Measurements from ENCODE around the gene PPP6R1. TPM values are rescaled to one million over a fixed set of nuclear protein-coding genes. Genes with fewer than 3 reads are reported as not detected.

PPP6R1 gene
- total RNA-seq, 4 donors from 2014 or later, result 5.6 to 70.4 (median 16.3) TPM

- peak overlapping the region in 1 of 2 donors; percentile 21 for H3K4me3 ChIP-seq
- TF ChIP-seq, protein P1, sequence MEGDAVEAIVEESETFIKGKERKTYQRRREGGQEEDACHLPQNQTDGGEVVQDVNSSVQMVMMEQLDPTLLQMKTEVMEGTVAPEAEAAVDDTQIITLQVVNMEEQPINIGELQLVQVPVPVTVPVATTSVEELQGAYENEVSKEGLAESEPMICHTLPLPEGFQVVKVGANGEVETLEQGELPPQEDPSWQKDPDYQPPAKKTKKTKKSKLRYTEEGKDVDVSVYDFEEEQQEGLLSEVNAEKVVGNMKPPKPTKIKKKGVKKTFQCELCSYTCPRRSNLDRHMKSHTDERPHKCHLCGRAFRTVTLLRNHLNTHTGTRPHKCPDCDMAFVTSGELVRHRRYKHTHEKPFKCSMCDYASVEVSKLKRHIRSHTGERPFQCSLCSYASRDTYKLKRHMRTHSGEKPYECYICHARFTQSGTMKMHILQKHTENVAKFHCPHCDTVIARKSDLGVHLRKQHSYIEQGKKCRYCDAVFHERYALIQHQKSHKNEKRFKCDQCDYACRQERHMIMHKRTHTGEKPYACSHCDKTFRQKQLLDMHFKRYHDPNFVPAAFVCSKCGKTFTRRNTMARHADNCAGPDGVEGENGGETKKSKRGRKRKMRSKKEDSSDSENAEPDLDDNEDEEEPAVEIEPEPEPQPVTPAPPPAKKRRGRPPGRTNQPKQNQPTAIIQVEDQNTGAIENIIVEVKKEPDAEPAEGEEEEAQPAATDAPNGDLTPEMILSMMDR (IDR thresholded peaks at IDR 0.05), result peak; percentile 93 to 99 (median 97)
- peak; percentile 8 to 16 for TF ChIP-seq POLR2A (IDR thresholded peaks at IDR 0.05)
- H3K27me3 ChIP-seq, result no peaks in the 10 kb centered on the region
- peak overlapping the region in 1 of 2 donors; percentile 40 for H3K27ac ChIP-seq
- intact Hi-C loops (cut with DNase I; ENCODE audit: low total_unique reads), result loop anchor here (5.0 kb wide), 1 partner anchor 81 kb away; the partner anchor contains the start of gene TMEM238
- H3K4me1 ChIP-seq, result peaks cover 0 to 5% of the 10 kb centered on the region in 2 donors
- no peaks in the 10 kb centered on the region for H3K36me3 ChIP-seq
- H3K9me3 ChIP-seq, result no peaks in the 10 kb centered on the region
- DNase-seq, result peak; percentile 85 to 88
These were observed 42.9 kb upstream of the PPP6R1 start for GRCh38 chr19:55301459-55302317.

GRCh38 chr19:55300886-55301458 lies 42.2 kb upstream of the PPP6R1 start:
- H3K4me3 ChIP-seq, result peak overlapping the region in 1 of 2 donors; percentile 21
- no peak for TF ChIP-seq POLR2A (IDR thresholded peaks at IDR 0.05)
- TF ChIP-seq, protein P1 (IDR thresholded peaks at IDR 0.05), result no peak
- DNase-seq, result no peak
- no peak overlapping the region for H3K27ac ChIP-seq
- no peaks in the 10 kb centered on the region for H3K9me3 ChIP-seq
- H3K4me1 ChIP-seq, result peaks cover 0 to 5% of the 10 kb centered on the region in 2 donors
- intact Hi-C loops (cut with DNase I; ENCODE audit: low total_unique reads), result loop anchor here (5.0 kb wide), 1 partner anchor 81 kb away; the partner anchor contains the start of gene TMEM238
- no peaks in the 10 kb centered on the region for H3K27me3 ChIP-seq
- no peaks in the 10 kb centered on the region for H3K36me3 ChIP-seq

GRCh38 chr19:55299991-55300390 lies 41.2 kb upstream of the PPP6R1 start:
- Histone ChIP-seq H3K36me3 (no peaks in the 10 kb centered on the region), H3K27ac (no peak overlapping the region), H3K4me3 (no peak overlapping the region), H3K9me3 (no peaks in the 10 kb centered on the region), H3K4me1 (peaks cover 0 to 5% of the 10 kb centered on the region in 2 donors), H3K27me3 (no peaks in the 10 kb centered on the region)
- intact Hi-C loops (cut with DNase I; ENCODE audit: low total_unique reads), result loop anchor here (5.0 kb wide), 1 partner anchor 82 kb away; the partner anchor contains the start of gene TMEM238
- no peak for DNase-seq
- TF ChIP-seq, protein P1 (IDR thresholded peaks at IDR 0.05), result no peak
- TF ChIP-seq POLR2A (IDR thresholded peaks at IDR 0.05), result no peak

DNA sequence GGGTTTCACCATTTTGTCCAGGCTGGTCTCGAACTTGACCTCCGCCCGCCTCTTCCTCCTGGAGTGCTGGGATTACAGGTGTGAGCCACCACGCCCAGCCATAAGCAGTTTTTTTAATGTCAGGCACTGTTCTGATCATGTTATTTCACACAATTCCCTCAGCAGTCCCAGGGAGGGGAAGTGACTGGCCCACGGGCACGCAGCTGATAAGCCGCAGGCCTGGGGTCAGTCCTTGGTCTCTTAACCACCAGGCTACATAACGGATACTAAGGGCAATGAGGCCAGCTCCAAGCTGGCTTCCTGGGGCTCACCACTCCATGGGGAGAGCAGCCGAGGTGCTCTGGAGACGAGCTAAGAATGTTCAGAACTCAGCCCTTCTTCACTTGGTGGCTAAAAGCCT lies 38.5 kb upstream of the PPP6R1 start:
- Histone ChIP-seq H3K9me3 (no peaks in the 10 kb centered on the region), H3K27ac (no peak overlapping the region), H3K4me3 (no peak overlapping the region), H3K36me3 (no peaks in the 10 kb centered on the region), H3K27me3 (no peaks in the 10 kb centered on the region), H3K4me1 (peaks cover 0 to 5% of the 10 kb centered on the region in 2 donors)
- intact Hi-C loops (cut with DNase I; ENCODE audit: low total_unique reads), result no loop called here
- no peak for DNase-seq
- TF ChIP-seq, protein P1 (IDR thresholded peaks at IDR 0.05), result no peak
- TF ChIP-seq POLR2A (IDR thresholded peaks at IDR 0.05), result no peak

All from uterus (tissue), 4 donors.